IPS-20b (cell line): ENCODE data around the gene CLSTN3.

ENCODE experiments used
- H3K27ac ChIP-seq: one replicate; pipeline ENCODE4 v1.5.1; 2013; ENCODE audit warnings: low read length
- H3K27me3 ChIP-seq: 2 replicates; pipeline ENCODE4 v1.6.1; 2013; ENCODE audit warnings: mild to moderate bottlenecking, low read length, inconsistent platforms; ENCODE audit not compliant: insufficient read depth
- H3K36me3 ChIP-seq: 2 replicates; pipeline ENCODE4 v1.6.1; 2013; ENCODE audit warnings: low read depth, mild to moderate bottlenecking, inconsistent platforms, low read length, moderate library complexity; ENCODE audit not compliant: insufficient read depth
- H3K4me1 ChIP-seq: 2 replicates; pipeline ENCODE4 v1.6.1; 2013; ENCODE audit warnings: mild to moderate bottlenecking, control low read depth, inconsistent platforms, low read length, moderate library complexity; ENCODE audit not compliant: insufficient read depth
- H3K4me3 ChIP-seq: 2 replicates; pipeline ENCODE4 v1.5.1; 2013; ENCODE audit warnings: mild to moderate bottlenecking, low read length, inconsistent platforms
- H3K9ac ChIP-seq: 2 replicates; pipeline ENCODE4 v1.6.1; 2013; ENCODE audit warnings: low read depth, mild to moderate bottlenecking, inconsistent platforms, low read length, moderate library complexity
- H3K9me3 ChIP-seq: 2 replicates; pipeline ENCODE4 v1.6.1; 2013; ENCODE audit warnings: mild to moderate bottlenecking, low read depth, low read length, inconsistent platforms; ENCODE audit not compliant: insufficient read depth

Gene CLSTN3

DNA sequence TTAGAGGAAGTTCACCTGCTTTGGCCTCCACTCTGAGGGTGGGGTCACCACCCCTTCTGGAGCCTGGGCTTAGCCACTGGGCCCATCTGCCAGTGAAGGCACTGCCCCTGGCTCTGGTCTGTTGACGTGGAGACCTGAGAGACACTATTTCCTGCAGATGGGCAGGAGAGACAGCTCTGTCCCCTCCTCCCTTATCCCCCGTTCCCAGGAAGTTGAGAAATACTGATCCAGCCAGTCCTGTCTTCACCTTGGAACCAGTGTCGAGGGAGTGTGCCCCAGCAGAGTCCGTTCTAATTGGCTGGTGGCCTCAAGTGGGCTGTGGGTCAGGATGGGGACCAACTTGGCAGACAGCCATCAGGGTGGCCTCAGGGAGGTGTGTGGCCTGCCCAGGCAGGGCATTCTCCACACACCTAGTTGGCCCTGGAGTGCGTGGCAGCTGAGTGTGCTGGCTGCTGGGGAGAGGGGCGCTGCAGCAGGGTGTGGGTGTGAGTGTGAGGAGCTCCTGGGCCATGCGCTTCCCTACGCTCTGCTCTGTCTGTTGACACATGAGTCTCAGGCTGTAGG is 25.4 kb downstream of the CLSTN3 start:
- no peak overlapping the region for H3K4me3 ChIP-seq
- no peaks in the 10 kb centered on the region for H3K27me3 ChIP-seq
- H3K27ac ChIP-seq, result no peak overlapping the region
- no peaks in the 10 kb centered on the region for H3K9me3 ChIP-seq
- H3K36me3 ChIP-seq, result peaks cover 30% of the 10 kb centered on the region
- no peaks in the 10 kb centered on the region for H3K4me1 ChIP-seq
- no peak overlapping the region for H3K9ac ChIP-seq

DNA sequence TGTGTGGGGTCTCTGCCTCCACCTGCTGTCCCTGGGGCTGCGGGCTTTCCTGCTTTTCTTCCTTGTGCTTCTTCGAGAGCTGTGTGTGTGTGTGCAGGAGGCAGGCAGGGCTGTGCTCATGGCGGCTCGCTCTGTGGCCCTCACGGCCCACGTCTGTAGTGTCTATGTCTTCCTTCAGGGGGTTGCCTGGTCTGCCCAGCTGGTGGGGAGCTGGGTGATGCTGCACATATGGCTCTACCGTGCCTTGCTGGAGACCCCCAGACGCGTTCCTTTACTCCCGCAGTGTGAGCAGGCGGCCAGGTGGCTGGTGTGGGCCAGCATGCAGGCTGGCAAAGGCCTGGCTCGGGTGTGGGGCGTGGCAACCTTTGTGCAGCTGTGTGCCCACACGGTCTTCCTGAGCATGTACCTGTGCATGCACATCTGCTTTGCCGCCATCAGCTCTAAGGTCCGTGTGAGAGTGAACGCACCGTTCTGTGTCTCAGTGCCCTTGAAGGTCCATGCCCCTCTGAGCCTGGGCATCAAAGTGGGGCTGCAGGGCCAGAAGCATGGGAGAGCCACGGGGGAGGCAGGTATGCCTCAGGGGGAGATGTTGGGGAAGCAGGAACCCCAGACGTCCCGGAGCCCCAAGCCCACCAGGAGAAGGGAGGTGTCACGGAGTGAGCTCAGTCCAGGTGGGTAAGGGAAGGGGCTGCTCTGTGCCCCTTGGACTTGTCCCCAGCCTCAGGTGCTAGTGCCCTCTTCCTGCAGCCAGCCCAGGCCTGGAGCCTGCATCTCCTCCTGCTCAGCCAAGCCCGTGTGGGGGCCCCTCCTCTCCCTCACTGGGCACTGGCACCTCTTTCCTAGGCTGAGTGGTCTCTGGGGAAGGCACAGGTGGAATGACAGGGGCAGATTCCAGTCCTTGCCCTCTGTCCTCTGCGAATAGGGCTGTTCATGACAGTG is 26.4 kb downstream of the CLSTN3 start:
- peaks cover 22% of the 10 kb centered on the region; the same call in 1 of the 2 replicates for H3K36me3 ChIP-seq
- H3K9ac ChIP-seq, result no peak overlapping the region
- H3K4me3 ChIP-seq, result no peak overlapping the region
- H3K27me3 ChIP-seq, result no peaks in the 10 kb centered on the region; the same call in 1 of the 2 replicates
- H3K27ac ChIP-seq, result no peak overlapping the region
- no peaks in the 10 kb centered on the region for H3K9me3 ChIP-seq
- no peaks in the 10 kb centered on the region for H3K4me1 ChIP-seq

DNA sequence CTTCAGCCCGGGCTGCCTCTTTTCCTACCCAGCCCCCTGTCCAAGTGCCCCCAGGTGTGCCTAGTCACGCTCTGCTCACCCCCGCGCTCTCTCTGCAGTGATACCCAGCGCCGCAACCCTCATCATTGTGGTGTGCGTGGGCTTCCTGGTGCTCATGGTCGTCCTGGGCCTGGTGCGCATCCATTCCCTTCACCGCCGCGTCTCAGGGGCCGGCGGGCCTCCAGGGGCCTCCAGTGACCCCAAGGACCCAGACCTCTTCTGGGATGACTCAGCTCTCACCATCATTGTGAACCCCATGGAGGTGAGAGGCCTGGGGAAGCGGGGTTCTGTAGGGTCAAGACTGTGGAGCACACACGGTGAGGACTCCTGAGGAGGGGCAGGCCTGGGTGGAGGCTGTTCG is 27.2 kb downstream of the CLSTN3 start:
- peaks cover 18% of the 10 kb centered on the region; the same call in 1 of the 2 replicates for H3K36me3 ChIP-seq
- H3K9ac ChIP-seq, result no peak overlapping the region

DNA sequence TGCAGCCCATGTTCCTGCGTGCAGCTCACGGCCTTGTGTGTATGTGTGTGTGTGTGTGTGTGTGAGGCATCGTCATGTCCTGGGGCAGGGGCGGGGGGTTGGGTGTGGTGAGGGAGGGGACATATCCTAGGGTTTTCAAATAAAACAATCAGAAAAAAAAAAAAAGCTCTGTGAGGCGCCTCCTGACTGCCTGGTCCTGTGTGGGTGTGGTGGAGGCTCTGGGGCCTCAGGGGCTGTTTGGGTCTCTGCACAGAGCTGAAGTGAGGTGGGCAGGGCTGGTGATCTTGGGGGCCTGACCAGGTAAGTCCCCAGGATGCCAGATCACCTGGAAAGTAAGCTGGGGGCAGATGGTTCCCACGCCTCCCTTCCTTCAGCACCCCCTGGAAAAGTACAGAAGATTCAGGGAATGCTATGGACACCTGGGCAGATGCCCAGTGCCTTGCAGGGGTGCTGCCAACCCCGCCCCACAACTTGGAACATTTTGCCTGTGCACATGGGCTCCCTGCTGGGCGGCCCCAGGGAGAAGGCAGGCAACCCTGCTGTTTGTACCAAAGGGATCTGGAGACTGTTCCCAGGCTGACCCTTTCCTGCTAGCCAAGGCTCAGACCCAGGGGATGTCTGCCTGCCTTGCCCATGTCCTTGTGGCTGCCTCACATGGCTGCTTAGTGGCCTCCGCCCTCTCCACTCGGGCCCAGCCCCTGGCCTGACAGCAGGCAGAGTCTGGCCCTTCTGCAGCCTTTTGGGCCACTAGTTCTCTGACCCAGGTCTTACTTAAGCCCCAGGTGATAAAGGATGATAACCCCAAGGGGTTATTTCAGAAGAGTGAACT is 28.8 kb downstream of the CLSTN3 start:
- Histone ChIP-seq H3K27ac (no peak overlapping the region), H3K36me3 (0 out of 2 replicates have a peak, but pooled peaks cover 17% of the 10 kb centered on the region), H3K9me3 (no peaks in the 10 kb centered on the region), H3K4me3 (no peak overlapping the region), H3K4me1 (no peaks in the 10 kb centered on the region), H3K27me3 (peaks cover 13% of the 10 kb centered on the region; the same call in 1 of the 2 replicates), H3K9ac (no peak overlapping the region)

More for the DNA sequence above, 27.2 kb downstream of the CLSTN3 start:
- H3K4me3 ChIP-seq, result no peak overlapping the region
- no peaks in the 10 kb centered on the region for H3K4me1 ChIP-seq
- H3K27ac ChIP-seq, result no peak overlapping the region
- no peaks in the 10 kb centered on the region for H3K9me3 ChIP-seq
- no peaks in the 10 kb centered on the region; the same call in 1 of the 2 replicates for H3K27me3 ChIP-seq

DNA sequence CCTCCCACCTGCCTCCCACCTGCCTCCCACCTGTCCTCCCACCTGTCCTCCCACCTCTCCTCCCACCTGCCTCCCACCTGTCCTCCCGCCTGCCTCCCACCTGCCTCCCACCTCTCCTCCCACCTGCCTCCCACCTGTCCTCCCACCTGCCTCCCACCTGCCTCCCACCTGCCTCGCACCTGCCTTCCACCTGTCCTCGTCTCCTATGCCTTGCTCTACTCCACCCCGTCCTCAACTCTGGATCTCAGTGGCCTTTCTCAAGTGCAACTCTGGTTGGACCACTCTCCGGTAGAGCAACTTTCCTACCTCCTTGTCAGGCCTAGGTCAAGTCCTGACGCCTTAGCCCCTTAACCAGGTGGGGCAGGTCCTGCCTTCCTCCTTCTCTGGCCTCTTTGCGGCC is 30.0 kb downstream of the CLSTN3 start:
- Histone ChIP-seq H3K4me1 (no peaks in the 10 kb centered on the region), H3K9ac (no peak overlapping the region), H3K36me3 (0 out of 2 replicates have a peak, but pooled peaks cover 8% of the 10 kb centered on the region), H3K27ac (no peak overlapping the region), H3K27me3 (peaks cover 13% of the 10 kb centered on the region; the same call in 1 of the 2 replicates), H3K9me3 (peaks cover 4% of the 10 kb centered on the region), H3K4me3 (no peak overlapping the region)

DNA sequence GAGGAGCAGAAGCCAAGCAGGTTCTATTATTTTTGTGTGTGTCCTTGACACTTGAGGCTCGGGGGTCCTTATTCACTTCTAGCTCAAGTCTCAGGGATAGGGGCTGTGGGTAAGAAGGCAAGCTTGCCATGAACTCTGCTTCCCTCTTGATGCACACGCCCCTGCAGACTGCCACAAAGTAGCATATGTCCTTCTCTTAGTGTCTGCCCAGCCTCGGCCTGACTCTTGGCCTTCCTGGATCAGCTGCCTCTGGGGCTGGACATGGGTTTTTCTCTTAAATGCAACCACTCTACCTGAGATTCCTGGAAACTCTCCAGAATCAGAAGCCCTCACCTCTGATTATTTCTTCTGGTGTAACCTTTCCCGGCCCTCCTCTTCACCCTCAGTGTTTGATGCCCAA is 31.2 kb downstream of the CLSTN3 start:
- Histone ChIP-seq H3K4me3 (no peak overlapping the region), H3K9me3 (peaks cover 16% of the 10 kb centered on the region), H3K27me3 (peaks cover 13% of the 10 kb centered on the region; the same call in 1 of the 2 replicates), H3K4me1 (no peaks in the 10 kb centered on the region), H3K27ac (no peak overlapping the region), H3K9ac (no peak overlapping the region), H3K36me3 (no peaks in the 10 kb centered on the region)

DNA sequence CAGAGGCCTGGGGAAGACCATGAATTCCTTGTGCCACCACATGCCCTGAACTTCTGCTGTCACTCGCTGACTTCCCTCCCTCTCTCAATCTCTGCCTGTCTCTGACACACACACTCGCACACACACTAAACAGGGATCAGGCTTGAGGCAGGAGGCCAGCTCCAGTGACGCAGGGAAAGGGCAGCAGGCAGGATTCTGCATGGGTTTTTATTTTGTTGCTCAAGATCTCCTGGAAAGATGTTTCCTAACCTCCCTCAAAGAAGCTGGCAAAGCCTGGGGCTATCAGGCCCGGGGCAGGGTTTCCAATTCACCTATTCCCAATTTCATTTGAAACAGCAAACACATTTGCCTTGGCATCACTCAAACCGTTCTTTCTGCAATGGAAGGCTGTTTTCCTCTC is 31.6 kb downstream of the CLSTN3 start:
- no peaks in the 10 kb centered on the region for H3K36me3 ChIP-seq
- H3K4me3 ChIP-seq, result no peak overlapping the region
- peaks cover 13% of the 10 kb centered on the region; the same call in 1 of the 2 replicates for H3K27me3 ChIP-seq
- H3K4me1 ChIP-seq, result no peaks in the 10 kb centered on the region
- H3K27ac ChIP-seq, result no peak overlapping the region
- no peak overlapping the region for H3K9ac ChIP-seq
- peaks cover 20% of the 10 kb centered on the region for H3K9me3 ChIP-seq

DNA sequence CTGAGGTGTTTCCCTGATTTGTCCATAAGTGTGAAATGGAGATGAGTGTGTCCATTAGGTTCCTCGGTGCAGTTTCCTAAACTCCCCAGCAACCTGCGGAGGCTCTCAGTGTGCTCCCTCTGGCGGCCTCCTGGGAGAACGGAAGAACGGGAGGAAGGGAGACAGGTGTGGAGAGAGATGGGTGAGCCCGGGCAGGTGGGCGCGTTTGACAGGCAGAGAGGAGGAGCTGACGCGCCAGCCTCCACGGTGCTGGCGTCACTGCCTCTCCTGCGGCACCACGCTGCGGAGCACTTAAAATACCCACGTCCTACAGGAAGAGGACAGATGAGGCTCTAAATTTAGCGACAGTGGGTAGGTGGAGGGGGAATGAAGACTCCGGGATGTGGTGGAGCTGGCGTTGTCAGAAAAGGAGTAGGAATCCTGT is 32.5 kb downstream of the CLSTN3 start:
- peaks cover 29% of the 10 kb centered on the region for H3K9me3 ChIP-seq
- peaks cover 13% of the 10 kb centered on the region; the same call in 1 of the 2 replicates for H3K27me3 ChIP-seq
- H3K27ac ChIP-seq, result no peak overlapping the region
- H3K36me3 ChIP-seq, result no peaks in the 10 kb centered on the region
- no peaks in the 10 kb centered on the region for H3K4me1 ChIP-seq
- no peak overlapping the region for H3K9ac ChIP-seq
- H3K4me3 ChIP-seq, result no peak overlapping the region

DNA sequence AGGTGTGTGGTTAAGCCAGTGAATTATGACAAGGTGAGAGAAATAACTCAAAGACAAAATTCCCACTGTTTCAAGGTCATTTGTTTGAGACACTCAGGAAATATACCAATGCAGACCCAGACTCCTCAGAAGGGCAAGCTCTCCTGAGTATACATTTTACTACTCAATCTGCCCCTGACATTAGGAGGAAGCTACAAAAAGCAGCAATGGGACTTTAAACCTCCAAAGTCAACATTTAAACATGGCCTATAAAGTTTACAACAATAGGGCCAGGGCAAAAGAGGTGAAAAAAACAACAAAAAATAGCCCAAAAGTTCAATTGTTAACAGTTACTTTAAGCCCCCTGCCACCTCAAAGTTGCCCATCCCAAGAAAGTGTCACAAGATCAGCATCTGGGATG is 39.8 kb downstream of the CLSTN3 start:
- H3K27me3 ChIP-seq, result no peaks in the 10 kb centered on the region
- H3K36me3 ChIP-seq, result no peaks in the 10 kb centered on the region
- H3K27ac ChIP-seq, result no peak overlapping the region
- peaks cover 92% of the 10 kb centered on the region for H3K9me3 ChIP-seq
- no peaks in the 10 kb centered on the region for H3K4me1 ChIP-seq
- no peak overlapping the region for H3K9ac ChIP-seq
- H3K4me3 ChIP-seq, result no peak overlapping the region

DNA sequence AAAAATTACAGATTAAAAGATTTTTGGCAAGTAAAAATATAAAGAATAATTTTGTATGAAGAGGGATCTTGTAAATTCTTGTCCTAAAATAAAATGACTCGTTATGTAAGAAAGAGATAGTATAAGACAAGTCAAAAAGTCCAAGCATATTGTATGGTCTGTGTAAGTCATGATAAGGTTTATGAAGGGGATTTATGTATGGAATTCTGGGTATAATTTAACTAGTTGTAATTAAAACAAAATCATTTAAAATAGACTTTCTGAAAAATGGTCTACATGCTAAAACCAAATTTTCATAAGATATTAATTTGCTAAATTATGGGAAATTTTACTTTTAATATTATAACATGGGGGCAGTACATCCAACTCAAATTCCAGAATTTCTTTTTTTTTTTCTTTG is 41.7 kb downstream of the CLSTN3 start:
- no peaks in the 10 kb centered on the region for H3K36me3 ChIP-seq
- H3K9me3 ChIP-seq, result peaks cover 78% of the 10 kb centered on the region
- H3K27me3 ChIP-seq, result no peaks in the 10 kb centered on the region
- no peak overlapping the region for H3K9ac ChIP-seq
- no peak overlapping the region for H3K4me3 ChIP-seq
- no peak overlapping the region for H3K27ac ChIP-seq
- no peaks in the 10 kb centered on the region for H3K4me1 ChIP-seq

DNA sequence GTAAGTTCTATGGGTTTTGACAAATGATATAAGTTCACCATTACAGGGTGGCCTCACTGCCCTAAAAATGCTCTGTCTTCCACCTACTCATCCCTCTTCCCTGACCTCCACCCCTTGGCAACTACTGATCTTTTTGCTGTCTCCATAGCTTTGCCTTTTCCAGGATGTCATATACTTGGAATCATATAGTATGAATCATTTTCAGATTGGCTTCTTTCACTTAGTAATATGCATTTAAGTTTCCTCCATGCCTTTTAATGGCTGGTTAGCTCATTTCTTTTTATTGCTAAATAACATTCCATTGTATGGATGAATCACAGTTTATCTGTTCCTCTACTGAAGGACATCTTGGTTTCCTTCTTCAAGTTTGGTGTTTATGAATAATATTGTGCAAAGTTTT is 45.3 kb downstream of the CLSTN3 start:
- Histone ChIP-seq H3K9ac (no peak overlapping the region), H3K27me3 (no peaks in the 10 kb centered on the region), H3K4me1 (no peaks in the 10 kb centered on the region), H3K27ac (no peak overlapping the region), H3K36me3 (no peaks in the 10 kb centered on the region), H3K4me3 (no peak overlapping the region), H3K9me3 (peaks cover 54% of the 10 kb centered on the region)
